GM23338 (cell line): ENCODE measurements around the gene GAS6. TPM values are rescaled to one million over a fixed set of nuclear protein-coding genes. Genes with fewer than 3 reads are reported as not detected.

ENCODE experiments used
- ATAC-seq: fragments of 200-7000 bp; cut with Tn5 transposase; 3 replicates; pipeline ENCODE4 v1.9.1; 2020
- DNase-seq: peaks from one replicate; pipeline ENCODE4 v3.0.0-alpha.2; 2015; ENCODE audit warnings: low spot score
- H2AFZ ChIP-seq: fragments of 200-600 bp; sonication (generic); 2 replicates; pipeline ENCODE4 v1.8.0; 2016; ENCODE audit warnings: antibody characterized with exemption, mild to moderate bottlenecking, moderate library complexity
- H3F3A ChIP-seq: fragments of 200-600 bp; sonication (generic); replicated peaks from 2 replicates; pipeline ENCODE4 v1.8.0; 2017; ENCODE audit warnings: antibody characterized with exemption, mixed run types, low read depth
- H3K27ac ChIP-seq: fragments of 200-600 bp; sonication (generic); 2 replicates; pipeline ENCODE4 v1.6.1; 2016; ENCODE audit warnings: low read depth
- H3K27me3 ChIP-seq: fragments of 200-600 bp; sonication (generic); 2 replicates; pipeline ENCODE4 v1.8.0; 2016; ENCODE audit warnings: mild to moderate bottlenecking, mixed run types, moderate library complexity; ENCODE audit not compliant: insufficient read depth
- H3K36me3 ChIP-seq: fragments of 200-600 bp; sonication (generic); 2 replicates; pipeline ENCODE4 v1.8.0; 2016; ENCODE audit warnings: mild to moderate bottlenecking; ENCODE audit not compliant: insufficient read depth
- H3K4me1 ChIP-seq: fragments of 200-600 bp; sonication (generic); 2 replicates; pipeline ENCODE4 v1.8.0; 2016; ENCODE audit warnings: mild to moderate bottlenecking, moderate library complexity; ENCODE audit not compliant: insufficient read depth
- H3K4me2 ChIP-seq: fragments of 200-600 bp; sonication (generic); 2 replicates; pipeline ENCODE4 v1.7.1; 2017; ENCODE audit warnings: mixed run types
- H3K4me3 ChIP-seq: fragments of 200-600 bp; sonication (generic); 2 replicates; pipeline ENCODE4 v1.6.1; 2016; ENCODE audit warnings: mixed run types
- H3K79me2 ChIP-seq: fragments of 200-600 bp; sonication (generic); replicated peaks from 2 replicates; pipeline ENCODE4 v1.8.0; 2017; ENCODE audit warnings: mild to moderate bottlenecking; ENCODE audit not compliant: insufficient read depth
- H3K9me2 ChIP-seq: fragments of 200-600 bp; sonication (generic); 2 replicates; pipeline ENCODE4 v1.8.0; 2017; ENCODE audit not compliant: insufficient read depth
- H4K20me1 ChIP-seq: fragments of 200-600 bp; sonication (generic); replicated peaks from 2 replicates; pipeline ENCODE4 v1.8.0; 2017; ENCODE audit warnings: mild to moderate bottlenecking; ENCODE audit not compliant: insufficient read depth
- H3K27ac Mint-ChIP-seq: 2 replicates; pipeline ENCODE4 v1.8.0; 2020; ENCODE audit warnings: inconsistent platforms, mild to moderate bottlenecking, moderate library complexity, mixed read lengths
- H3K27me3 Mint-ChIP-seq: 3 replicates; pipeline ENCODE4 v1.8.0; 2022; ENCODE audit warnings: low read depth, mild to moderate bottlenecking, moderate library complexity, mixed read lengths, inconsistent platforms; ENCODE audit not compliant: insufficient read depth, poor library complexity
- H3K36me3 Mint-ChIP-seq: 3 replicates; pipeline ENCODE4 v1.8.0; 2021; ENCODE audit warnings: low read depth, mild to moderate bottlenecking, inconsistent platforms, moderate library complexity, mixed read lengths
- H3K4me1 Mint-ChIP-seq: 3 replicates; pipeline ENCODE4 v1.8.0; 2020; ENCODE audit warnings: mild to moderate bottlenecking, inconsistent platforms, mixed read lengths
- H3K4me3 Mint-ChIP-seq: 3 replicates; pipeline ENCODE4 v1.8.0; 2021; ENCODE audit warnings: moderate library complexity, mild to moderate bottlenecking, inconsistent platforms, mixed read lengths
- H3K9me3 Mint-ChIP-seq: 3 replicates; pipeline ENCODE4 v1.8.0; 2020; ENCODE audit warnings: moderate library complexity, mild to moderate bottlenecking, inconsistent platforms, mixed read lengths
- CREB1 ChIP-seq: fragments of 250-450 bp; sonication (Bioruptor Pico); IDR thresholded peaks from 2 replicates; pipeline ENCODE4 v1.5.0; 2020; ENCODE audit warnings: low read depth, mild to moderate bottlenecking, moderate library complexity
- CTCF ChIP-seq, 2 experiments: fragments of 200-600 bp in 1 of 2; sonication (generic) in 1 of 2; conservative IDR thresholded peaks; 2 replicates each; pipeline versions ENCODE4 v1.5.1 to v1.6.1; 2016 to 2017; ENCODE audit warnings: antibody characterized with exemption in 2 of 2, low read depth in 2 of 2, mild to moderate bottlenecking in 2 of 2, moderate library complexity in 1 of 2
- EZH2 ChIP-seq: fragments of 200-600 bp; sonication (generic); IDR thresholded peaks from one replicate; pipeline ENCODE4 v1.8.0; 2017; ENCODE audit warnings: antibody characterized with exemption, mild to moderate bottlenecking, low read depth; ENCODE audit not compliant: unreplicated experiment
- EZH2phosphoT487 ChIP-seq: fragments of 200-600 bp; sonication (generic); IDR thresholded peaks from one replicate; pipeline ENCODE4 v1.8.1; 2018; ENCODE audit warnings: antibody characterized with exemption; ENCODE audit not compliant: unreplicated experiment
- JUNB ChIP-seq: IDR thresholded peaks from one replicate; pipeline ENCODE4 v1.6.1; 2016; ENCODE audit warnings: antibody characterized with exemption; ENCODE audit not compliant: unreplicated experiment
- NANOG ChIP-seq: IDR thresholded peaks from 2 replicates; pipeline ENCODE4 v1.6.1; 2016; ENCODE audit warnings: antibody characterized with exemption, borderline replicate concordance
- POLR2AphosphoS5 ChIP-seq: IDR thresholded peaks from 2 replicates; pipeline ENCODE4 v1.6.1; 2016; ENCODE audit warnings: antibody characterized with exemption, low read depth
- REST ChIP-seq: IDR thresholded peaks from one replicate; pipeline ENCODE4 v1.6.1; 2018; ENCODE audit warnings: antibody characterized with exemption; ENCODE audit not compliant: unreplicated experiment
- STAT1 ChIP-seq: IDR thresholded peaks from one replicate; pipeline ENCODE4 v1.6.1; 2016; ENCODE audit warnings: antibody characterized with exemption; ENCODE audit not compliant: unreplicated experiment
- ZNF114 ChIP-seq: fragments of 250-450 bp; sonication (Bioruptor Pico); IDR thresholded peaks from 2 replicates; pipeline ENCODE4 v1.5.0; 2020; ENCODE audit warnings: mild to moderate bottlenecking, moderate library complexity
- ZNF331 ChIP-seq: fragments of 250-450 bp; sonication (Bioruptor Pico); IDR thresholded peaks from 2 replicates; pipeline ENCODE4 v1.5.0; 2020; ENCODE audit warnings: low read depth, mild to moderate bottlenecking, moderate library complexity
- ZNF462 ChIP-seq: fragments of 250-450 bp; sonication (Bioruptor Pico); IDR thresholded peaks from 2 replicates; pipeline ENCODE4 v1.5.0; 2020; ENCODE audit warnings: mild to moderate bottlenecking, moderate library complexity
- polyA plus RNA-seq: library from polyadenylated mRNA; unstranded; fragments of >200 nt; fragmentation: Nextera tagmentation; extraction: Ambion mirVana; gene quantifications from 2 replicates; pipeline ENCODE4 v1.2.1, GENCODE V29; 2016
- total RNA-seq: library from RNA; depleted of rRNA; stranded (reverse); fragments of >200 nt; shearing (Covaris generic); gene quantifications from 2 replicates; pipeline ENCODE4 v1.2.3, GENCODE V29; 2014
- TF ChIP-seq, protein P1 (sequence below): IDR thresholded peaks from 2 replicates; pipeline ENCODE4 v1.6.1; 2016; ENCODE audit warnings: antibody characterized with exemption

Gene GAS6
- total and polyA plus RNA-seq, 2 experiments from 2014 or later, result 7.9 to 21.2 TPM

DNA sequence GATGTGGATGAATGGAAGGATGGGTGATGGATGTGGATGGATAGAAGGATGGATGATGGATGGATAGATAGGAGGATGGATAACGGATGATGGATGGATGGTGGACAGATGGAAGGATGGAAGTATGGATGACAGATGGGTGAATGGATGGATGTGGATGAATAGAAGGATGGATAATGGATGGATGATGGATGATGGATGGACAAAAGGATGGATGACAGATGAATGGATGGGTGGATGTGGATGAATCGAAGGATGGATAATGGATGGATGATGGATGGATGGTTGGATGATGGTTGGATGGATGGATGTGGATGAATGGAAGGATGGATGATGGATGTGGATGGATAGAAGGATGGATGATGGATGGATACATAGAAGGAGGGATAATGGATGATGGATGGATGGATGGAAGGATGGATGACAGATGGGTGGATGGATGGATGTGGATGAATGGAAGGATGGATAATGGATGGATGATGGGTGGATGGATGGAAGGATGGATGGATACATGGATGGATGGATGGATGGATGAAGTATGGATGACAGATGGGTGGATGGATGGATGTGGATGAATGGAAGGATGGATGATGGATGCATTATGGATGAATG is 65.6 kb downstream of the GAS6 start:
- Mint-ChIP-seq H3K9me3 (no peaks in the 10 kb centered on the region), H3K4me3 (no peak overlapping the region), H3K27me3 (peaks cover 5% of the 10 kb centered on the region), H3K4me1 (no peaks in the 10 kb centered on the region), H3K27ac (no peak overlapping the region), H3K36me3 (no peaks in the 10 kb centered on the region)
- Histone ChIP-seq H3K4me2 (no peak overlapping the region), H3K4me1 (no peaks in the 10 kb centered on the region), H3K27ac (no peak overlapping the region), H3K27me3 (no peaks in the 10 kb centered on the region), H3K79me2 (no peaks in the 10 kb centered on the region), H4K20me1 (no peaks in the 10 kb centered on the region), H3K36me3 (no peaks in the 10 kb centered on the region), H2AFZ (no peak overlapping the region), H3K9me2 (no peaks in the 10 kb centered on the region), H3K4me3 (no peak overlapping the region), H3F3A (no peaks in the 10 kb centered on the region)
- ATAC-seq, result no peak
- DNase-seq, result no peak
- TF ChIP-seq CREB1 (CRISPR knock-in tag) (no peak), JUNB (no peak), EZH2 (no peak), ZNF114 (CRISPR knock-in tag) (no peak), REST (no peak), STAT1 (no peak), CTCF (conservative IDR thresholded peaks at IDR 0.05; ENCODE audit: low read depth in 2 of 2) (no peak), POLR2AphosphoS5 (no peak), ZNF331 (no peak), NANOG (no peak), ZNF462 (CRISPR knock-in tag) (no peak), EZH2phosphoT487 (no peak)
- TF ChIP-seq, protein P1, sequence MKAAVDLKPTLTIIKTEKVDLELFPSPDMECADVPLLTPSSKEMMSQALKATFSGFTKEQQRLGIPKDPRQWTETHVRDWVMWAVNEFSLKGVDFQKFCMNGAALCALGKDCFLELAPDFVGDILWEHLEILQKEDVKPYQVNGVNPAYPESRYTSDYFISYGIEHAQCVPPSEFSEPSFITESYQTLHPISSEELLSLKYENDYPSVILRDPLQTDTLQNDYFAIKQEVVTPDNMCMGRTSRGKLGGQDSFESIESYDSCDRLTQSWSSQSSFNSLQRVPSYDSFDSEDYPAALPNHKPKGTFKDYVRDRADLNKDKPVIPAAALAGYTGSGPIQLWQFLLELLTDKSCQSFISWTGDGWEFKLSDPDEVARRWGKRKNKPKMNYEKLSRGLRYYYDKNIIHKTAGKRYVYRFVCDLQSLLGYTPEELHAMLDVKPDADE, result no peak
